IgD-negative memory B cell (primary cell): ENCODE results near the gene TELO2. TPM values are rescaled to one million over a fixed set of nuclear protein-coding genes. Genes with fewer than 3 reads are reported as not detected.

ENCODE experiments used
- polyA plus RNA-seq: library from polyadenylated mRNA; unstranded; fragments of 300-500 nt; fragmentation: Illumina TruSeq; gene quantifications from one replicate; pipeline ENCODE4 v1.2.3, GENCODE V29; 2021

The TELO2 gene
- polyA plus RNA-seq, 1 donor from 2014 or later: 37.4 TPM

Other genes starting within 250 kb of the TELO2 start
- gene TPSD1, start 237.3 kb upstream of the TELO2 start, polyA plus RNA-seq: not detected
- 165 TPM for gene UBE2I, start 183.7 kb upstream of the TELO2 start, polyA plus RNA-seq
- 26.0 TPM for gene BAIAP3, start 159.7 kb upstream of the TELO2 start, polyA plus RNA-seq
- gene TSR3, start 141.5 kb upstream of the TELO2 start, polyA plus RNA-seq: 116 TPM
- 55.9 TPM for gene GNPTG, start 141.4 kb upstream of the TELO2 start, polyA plus RNA-seq
- gene UNKL, start 78.7 kb upstream of the TELO2 start, polyA plus RNA-seq: 9.2 TPM
- 37.0 TPM for gene UQCC4, start 72.6 kb upstream of the TELO2 start, polyA plus RNA-seq
- gene PERCC1, start 62.3 kb upstream of the TELO2 start, polyA plus RNA-seq: not detected
- gene CCDC154, start 48.8 kb upstream of the TELO2 start, polyA plus RNA-seq: 1.5 TPM
- gene CLCN7, start 18.3 kb upstream of the TELO2 start, polyA plus RNA-seq: 102 TPM
- not detected for gene PTX4, start 4.4 kb upstream of the TELO2 start, polyA plus RNA-seq
- 2.9 TPM for gene TMEM204, start 40.3 kb downstream of the TELO2 start, polyA plus RNA-seq
- 3.1 TPM for gene IFT140, start 118.7 kb downstream of the TELO2 start, polyA plus RNA-seq
- gene CRAMP1, start 119.0 kb downstream of the TELO2 start, polyA plus RNA-seq: 4.2 TPM
- gene JPT2, start 184.9 kb downstream of the TELO2 start, polyA plus RNA-seq: 10.8 TPM
- gene MAPK8IP3, start 212.8 kb downstream of the TELO2 start, polyA plus RNA-seq: 5.9 TPM